ENCODE data around the gene KANK2. TPM values are rescaled to one million over a fixed set of nuclear protein-coding genes. Genes with fewer than 3 reads are reported as not detected.
A peak's percentile ranks its signal among the peaks of the same experiment; 100 is the strongest.

KANK2 gene
- total RNA-seq, 1 experiment from 2014 or later, result 35.1 TPM

DNA sequence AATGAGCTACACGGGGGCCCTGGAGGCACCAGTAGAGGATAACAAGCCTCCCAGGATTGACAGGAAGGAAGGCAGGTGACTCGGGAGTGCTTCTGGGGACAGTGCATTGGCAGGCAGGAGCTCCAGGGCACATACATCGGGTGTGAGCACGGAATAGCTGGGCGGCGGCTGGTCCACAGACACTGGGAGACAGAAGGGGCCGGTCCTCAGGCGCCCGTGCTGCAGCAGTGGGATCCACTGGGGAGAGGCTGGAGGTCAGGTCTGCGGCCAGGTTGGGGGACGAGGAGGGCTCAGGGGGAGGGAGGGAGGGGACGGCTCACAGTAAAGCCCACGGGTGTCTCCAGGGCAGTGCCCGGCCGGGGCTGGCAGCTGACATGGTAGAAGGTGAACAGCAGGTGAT lies 40.0 kb upstream of the KANK2 start (continued):
- TF ChIP-seq, protein P1, sequence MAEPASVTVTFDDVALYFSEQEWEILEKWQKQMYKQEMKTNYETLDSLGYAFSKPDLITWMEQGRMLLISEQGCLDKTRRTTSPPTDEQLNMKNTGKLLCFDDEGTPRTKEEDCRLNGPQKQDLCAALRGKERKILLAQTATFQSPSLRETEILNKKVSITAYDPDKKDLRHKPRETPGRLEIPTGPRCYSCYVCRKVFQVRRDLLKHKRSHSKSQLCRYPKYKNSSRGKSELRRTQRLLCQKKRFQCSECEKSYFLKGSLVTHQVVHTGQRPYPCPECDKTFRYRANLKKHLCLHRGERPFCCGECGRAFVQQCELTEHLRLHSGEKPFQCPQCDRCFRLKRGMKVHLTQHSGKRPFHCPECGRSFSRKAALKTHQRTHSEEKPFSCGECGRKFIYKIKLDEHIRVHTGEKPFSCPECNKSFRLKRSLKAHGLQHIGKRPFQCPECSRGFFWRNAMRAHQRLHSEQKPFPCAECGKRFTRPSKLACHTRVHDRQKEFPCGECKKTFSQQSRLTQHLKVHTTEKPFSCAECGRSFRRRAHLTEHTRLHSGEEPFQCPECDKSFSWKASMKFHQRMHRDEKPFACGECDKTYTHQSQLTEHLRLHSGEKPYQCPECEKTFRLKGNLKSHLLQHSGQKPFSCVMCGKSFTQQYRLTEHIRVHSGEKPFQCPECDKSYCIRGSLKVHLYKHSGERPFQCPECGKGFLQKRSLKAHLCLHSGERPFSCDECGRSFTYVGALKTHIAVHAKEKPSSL (CRISPR knock-in tag; conservative IDR thresholded peaks at IDR 0.05), result no peak
- TF ChIP-seq, protein P2, sequence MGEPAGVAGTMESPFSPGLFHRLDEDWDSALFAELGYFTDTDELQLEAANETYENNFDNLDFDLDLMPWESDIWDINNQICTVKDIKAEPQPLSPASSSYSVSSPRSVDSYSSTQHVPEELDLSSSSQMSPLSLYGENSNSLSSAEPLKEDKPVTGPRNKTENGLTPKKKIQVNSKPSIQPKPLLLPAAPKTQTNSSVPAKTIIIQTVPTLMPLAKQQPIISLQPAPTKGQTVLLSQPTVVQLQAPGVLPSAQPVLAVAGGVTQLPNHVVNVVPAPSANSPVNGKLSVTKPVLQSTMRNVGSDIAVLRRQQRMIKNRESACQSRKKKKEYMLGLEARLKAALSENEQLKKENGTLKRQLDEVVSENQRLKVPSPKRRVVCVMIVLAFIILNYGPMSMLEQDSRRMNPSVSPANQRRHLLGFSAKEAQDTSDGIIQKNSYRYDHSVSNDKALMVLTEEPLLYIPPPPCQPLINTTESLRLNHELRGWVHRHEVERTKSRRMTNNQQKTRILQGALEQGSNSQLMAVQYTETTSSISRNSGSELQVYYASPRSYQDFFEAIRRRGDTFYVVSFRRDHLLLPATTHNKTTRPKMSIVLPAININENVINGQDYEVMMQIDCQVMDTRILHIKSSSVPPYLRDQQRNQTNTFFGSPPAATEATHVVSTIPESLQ (CRISPR knock-in tag; IDR thresholded peaks at IDR 0.05), result no peak
- no peak for TF ChIP-seq FOXJ3 (CRISPR knock-in tag; IDR thresholded peaks at IDR 0.05; ENCODE audit: borderline replicate concordance)
- TF ChIP-seq, protein P3, sequence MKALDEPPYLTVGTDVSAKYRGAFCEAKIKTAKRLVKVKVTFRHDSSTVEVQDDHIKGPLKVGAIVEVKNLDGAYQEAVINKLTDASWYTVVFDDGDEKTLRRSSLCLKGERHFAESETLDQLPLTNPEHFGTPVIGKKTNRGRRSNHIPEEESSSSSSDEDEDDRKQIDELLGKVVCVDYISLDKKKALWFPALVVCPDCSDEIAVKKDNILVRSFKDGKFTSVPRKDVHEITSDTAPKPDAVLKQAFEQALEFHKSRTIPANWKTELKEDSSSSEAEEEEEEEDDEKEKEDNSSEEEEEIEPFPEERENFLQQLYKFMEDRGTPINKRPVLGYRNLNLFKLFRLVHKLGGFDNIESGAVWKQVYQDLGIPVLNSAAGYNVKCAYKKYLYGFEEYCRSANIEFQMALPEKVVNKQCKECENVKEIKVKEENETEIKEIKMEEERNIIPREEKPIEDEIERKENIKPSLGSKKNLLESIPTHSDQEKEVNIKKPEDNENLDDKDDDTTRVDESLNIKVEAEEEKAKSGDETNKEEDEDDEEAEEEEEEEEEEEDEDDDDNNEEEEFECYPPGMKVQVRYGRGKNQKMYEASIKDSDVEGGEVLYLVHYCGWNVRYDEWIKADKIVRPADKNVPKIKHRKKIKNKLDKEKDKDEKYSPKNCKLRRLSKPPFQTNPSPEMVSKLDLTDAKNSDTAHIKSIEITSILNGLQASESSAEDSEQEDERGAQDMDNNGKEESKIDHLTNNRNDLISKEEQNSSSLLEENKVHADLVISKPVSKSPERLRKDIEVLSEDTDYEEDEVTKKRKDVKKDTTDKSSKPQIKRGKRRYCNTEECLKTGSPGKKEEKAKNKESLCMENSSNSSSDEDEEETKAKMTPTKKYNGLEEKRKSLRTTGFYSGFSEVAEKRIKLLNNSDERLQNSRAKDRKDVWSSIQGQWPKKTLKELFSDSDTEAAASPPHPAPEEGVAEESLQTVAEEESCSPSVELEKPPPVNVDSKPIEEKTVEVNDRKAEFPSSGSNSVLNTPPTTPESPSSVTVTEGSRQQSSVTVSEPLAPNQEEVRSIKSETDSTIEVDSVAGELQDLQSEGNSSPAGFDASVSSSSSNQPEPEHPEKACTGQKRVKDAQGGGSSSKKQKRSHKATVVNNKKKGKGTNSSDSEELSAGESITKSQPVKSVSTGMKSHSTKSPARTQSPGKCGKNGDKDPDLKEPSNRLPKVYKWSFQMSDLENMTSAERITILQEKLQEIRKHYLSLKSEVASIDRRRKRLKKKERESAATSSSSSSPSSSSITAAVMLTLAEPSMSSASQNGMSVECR (CRISPR knock-in tag; IDR thresholded peaks at IDR 0.05; ENCODE audit: borderline replicate concordance), result no peak
- TF ChIP-seq, protein P4, sequence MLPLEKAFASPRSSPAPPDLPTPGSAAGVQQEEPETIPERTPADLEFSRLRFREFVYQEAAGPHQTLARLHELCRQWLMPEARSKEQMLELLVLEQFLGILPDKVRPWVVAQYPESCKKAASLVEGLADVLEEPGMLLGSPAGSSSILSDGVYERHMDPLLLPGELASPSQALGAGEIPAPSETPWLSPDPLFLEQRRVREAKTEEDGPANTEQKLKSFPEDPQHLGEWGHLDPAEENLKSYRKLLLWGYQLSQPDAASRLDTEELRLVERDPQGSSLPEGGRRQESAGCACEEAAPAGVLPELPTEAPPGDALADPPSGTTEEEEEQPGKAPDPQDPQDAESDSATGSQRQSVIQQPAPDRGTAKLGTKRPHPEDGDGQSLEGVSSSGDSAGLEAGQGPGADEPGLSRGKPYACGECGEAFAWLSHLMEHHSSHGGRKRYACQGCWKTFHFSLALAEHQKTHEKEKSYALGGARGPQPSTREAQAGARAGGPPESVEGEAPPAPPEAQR (CRISPR knock-in tag; IDR thresholded peaks at IDR 0.05), result no peak

DNA sequence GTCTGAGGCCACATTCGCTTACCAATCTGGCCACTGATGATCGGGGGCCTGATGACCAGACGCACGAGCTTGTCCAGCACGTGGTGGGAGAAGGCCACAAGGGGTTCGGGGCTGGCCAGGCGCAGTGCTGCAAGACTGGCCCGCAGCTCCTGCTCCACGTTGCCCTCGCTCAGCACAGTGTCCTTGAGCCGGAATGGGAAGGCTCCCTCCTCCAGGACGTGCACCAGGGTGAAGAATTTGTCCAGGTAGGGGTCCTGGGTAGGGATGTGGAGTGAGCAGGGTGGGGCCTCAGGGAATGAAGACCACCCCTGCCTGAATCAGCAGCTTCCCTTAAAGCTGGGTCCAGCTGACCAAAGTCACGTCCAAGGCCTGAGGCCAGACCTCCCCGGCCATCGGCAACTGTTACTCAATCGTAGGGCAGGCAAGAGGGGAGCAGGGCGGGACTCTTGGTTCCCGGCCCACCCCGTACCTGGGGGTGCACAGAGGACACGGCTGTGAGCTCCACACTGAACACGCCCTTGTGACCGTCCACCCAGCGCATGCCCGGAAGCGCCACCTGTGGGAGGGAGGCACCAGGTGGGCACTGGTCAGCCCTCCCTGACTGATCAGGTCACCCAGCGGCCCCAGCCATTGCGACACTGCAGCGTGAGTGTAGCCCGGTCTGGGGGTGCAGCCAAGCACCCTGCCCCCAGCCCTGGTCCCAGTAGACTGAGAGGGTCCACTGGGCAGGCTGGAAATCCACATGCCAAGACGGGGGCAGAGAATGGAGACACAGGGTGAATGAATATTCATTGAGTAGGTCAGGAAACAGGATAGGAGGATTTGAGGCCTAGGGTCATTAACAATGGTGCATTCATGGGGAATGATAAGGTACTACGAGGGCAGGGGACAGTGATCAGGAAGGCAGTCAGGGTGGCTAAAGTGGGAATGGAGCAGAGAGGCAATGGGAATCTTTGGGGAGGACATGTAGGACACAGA lies 39.3 kb upstream of the KANK2 start:
- Mint-ChIP-seq H3K36me3 (peaks cover 33% of the 10 kb centered on the region), H3K9me3 (0 out of 2 replicates have a peak, but pooled peaks cover 4% of the 10 kb centered on the region), H3K4me3 (no peak overlapping the region), H3K27me3 (ENCODE audit: low read depth) (no peaks in the 10 kb centered on the region), H3K4me1 (peaks cover 5% of the 10 kb centered on the region), H3K27ac (no peak overlapping the region; the same call in 1 of the 2 replicates)
- TF ChIP-seq NFYB (CRISPR knock-in tag; conservative IDR thresholded peaks at IDR 0.05; ENCODE audit: low read depth) (no peak), GABPB1 (CRISPR knock-in tag; IDR thresholded peaks at IDR 0.05) (peak; percentile 83)
- TF ChIP-seq, protein P5, sequence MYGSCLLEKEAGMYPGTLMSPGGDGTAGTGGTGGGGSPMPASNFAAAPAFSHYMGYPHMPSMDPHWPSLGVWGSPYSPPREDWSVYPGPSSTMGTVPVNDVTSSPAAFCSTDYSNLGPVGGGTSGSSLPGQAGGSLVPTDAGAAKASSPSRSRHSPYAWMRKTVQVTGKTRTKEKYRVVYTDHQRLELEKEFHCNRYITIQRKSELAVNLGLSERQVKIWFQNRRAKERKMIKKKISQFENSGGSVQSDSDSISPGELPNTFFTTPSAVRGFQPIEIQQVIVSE (CRISPR knock-in tag; IDR thresholded peaks at IDR 0.05; ENCODE audit: borderline replicate concordance), result no peak
- TF ChIP-seq, protein P6, sequence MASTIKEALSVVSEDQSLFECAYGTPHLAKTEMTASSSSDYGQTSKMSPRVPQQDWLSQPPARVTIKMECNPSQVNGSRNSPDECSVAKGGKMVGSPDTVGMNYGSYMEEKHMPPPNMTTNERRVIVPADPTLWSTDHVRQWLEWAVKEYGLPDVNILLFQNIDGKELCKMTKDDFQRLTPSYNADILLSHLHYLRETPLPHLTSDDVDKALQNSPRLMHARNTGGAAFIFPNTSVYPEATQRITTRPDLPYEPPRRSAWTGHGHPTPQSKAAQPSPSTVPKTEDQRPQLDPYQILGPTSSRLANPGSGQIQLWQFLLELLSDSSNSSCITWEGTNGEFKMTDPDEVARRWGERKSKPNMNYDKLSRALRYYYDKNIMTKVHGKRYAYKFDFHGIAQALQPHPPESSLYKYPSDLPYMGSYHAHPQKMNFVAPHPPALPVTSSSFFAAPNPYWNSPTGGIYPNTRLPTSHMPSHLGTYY (CRISPR knock-in tag; IDR thresholded peaks at IDR 0.05), result no peak
- POLR2A ChIA-PET, result no interaction called here
- ATAC-seq (peak; percentile 42), DNase-seq (ENCODE audit: low spot score) (no peak)
- CTCF ChIA-PET, result interaction anchor here (0.7 to 2.0 kb wide), 2 partner anchors 9 to 120 kb away, joined by 6 to 8 read pairs; no protein-coding TSS in a partner anchor
